ENCODE data around the gene ESYT3. TPM values are rescaled to one million over a fixed set of nuclear protein-coding genes. Genes with fewer than 3 reads are reported as not detected.
"Not testable (repeated sequence)": the region's sequence is repeated elsewhere in the genome, so short reads cannot be mapped to it uniquely, and the experiment has no call there.

ESYT3 gene
- polyA plus RNA-seq, 2 donors, result 0.56 to 0.63 TPM

DNA sequence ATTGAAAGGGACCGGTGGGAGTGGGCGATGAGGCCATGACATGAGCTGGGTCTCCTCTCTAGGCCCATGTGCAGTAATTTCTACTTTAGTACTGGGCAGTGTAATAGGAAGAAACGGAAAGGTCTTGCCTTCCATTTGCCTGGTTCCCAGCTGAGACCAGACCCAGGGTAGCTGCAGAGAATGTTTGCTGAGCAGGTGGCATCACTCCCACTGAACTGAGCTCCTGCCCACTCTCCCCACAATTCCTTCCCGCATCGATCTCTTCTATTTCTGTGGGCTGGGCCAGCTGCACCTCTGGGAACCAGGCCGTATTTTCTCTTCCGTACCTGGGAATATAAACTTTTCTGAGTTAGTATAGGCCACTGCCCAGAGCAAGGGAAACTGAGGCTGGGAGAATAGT is 15.8 kb downstream of the ESYT3 start:
- WGBS, 2 donors, result 80 to 92% methylated on average over 7 of the region's 7 CpGs

DNA sequence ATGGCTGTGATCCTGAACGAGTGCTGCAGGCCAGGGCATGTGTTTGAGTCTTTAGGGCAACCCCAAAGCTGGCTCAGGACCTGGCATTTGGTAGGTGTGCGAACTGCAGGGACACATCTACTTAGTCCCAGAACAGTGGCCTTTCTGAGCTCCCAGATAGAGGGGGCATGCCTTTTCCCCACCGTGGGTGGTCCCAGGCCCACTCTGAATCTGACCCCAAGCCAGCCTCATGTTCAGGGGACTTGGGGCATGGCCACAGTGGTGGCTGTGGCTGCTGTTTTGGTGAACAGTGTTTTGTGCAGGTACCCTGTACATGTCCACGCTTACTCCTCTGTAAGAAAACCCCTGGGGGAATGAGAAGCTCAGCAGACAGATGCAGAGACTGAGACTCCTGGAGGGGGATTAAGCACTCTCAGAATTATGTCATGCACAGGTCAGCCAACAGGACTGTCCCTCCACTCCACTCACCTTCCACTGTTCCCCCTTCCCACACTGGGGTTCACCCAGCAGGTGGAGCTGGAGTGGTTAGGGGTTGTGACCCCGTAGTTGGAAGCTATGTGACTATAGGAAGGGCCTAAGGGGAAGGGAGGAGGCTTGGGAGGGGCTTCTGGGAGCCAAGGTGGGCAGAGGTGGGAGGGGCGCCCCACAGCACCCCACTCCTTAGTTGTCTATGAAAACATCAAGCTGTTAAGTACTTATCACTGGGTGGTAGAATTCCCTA is 16.4 kb downstream of the ESYT3 start:
- Histone ChIP-seq H3K36me3 (ENCODE audit: control insufficient read depth in 2 of 2, insufficient read depth in 2 of 2, low read length in 1 of 2) (no peaks in the 10 kb centered on the region), H3K9me3 (ENCODE audit: control insufficient read depth in 2 of 2, insufficient read depth in 1 of 2, low read depth in 1 of 2, low read length in 1 of 2) (no peaks in the 10 kb centered on the region), H3K27ac (ENCODE audit: low read depth in 2 of 2, low read length in 1 of 2) (no peak overlapping the region), H3K4me1 (ENCODE audit: control insufficient read depth in 2 of 2, insufficient read depth in 2 of 2, low read length in 1 of 2) (peaks cover 0 to 2% of the 10 kb centered on the region in 2 donors), H3K4me3 (ENCODE audit: low read depth in 1 of 2, low read length in 2 of 2) (no peak overlapping the region), H3K27me3 (ENCODE audit: control insufficient read depth in 1 of 2, insufficient read depth in 2 of 2, low read length in 2 of 2) (no peaks in the 10 kb centered on the region)
- WGBS, 2 donors, result 65 to 69% methylated on average over 6 of the region's 6 CpGs

More for the DNA sequence above, 15.8 kb downstream of the ESYT3 start:
- no peak overlapping the region for H3K4me3 ChIP-seq (ENCODE audit: low read depth in 1 of 2, low read length in 2 of 2)
- no peaks in the 10 kb centered on the region for H3K36me3 ChIP-seq (ENCODE audit: control insufficient read depth in 2 of 2, insufficient read depth in 2 of 2, low read length in 1 of 2)
- H3K4me1 ChIP-seq (ENCODE audit: control insufficient read depth in 2 of 2, insufficient read depth in 2 of 2, low read length in 1 of 2), result no peaks in the 10 kb centered on the region
- no peaks in the 10 kb centered on the region for H3K27me3 ChIP-seq (ENCODE audit: control insufficient read depth in 1 of 2, insufficient read depth in 2 of 2, low read length in 2 of 2)
- no peak overlapping the region for H3K27ac ChIP-seq (ENCODE audit: low read depth in 2 of 2, low read length in 1 of 2)
- no peaks in the 10 kb centered on the region for H3K9me3 ChIP-seq (ENCODE audit: control insufficient read depth in 2 of 2, insufficient read depth in 1 of 2, low read depth in 1 of 2, low read length in 1 of 2)

DNA sequence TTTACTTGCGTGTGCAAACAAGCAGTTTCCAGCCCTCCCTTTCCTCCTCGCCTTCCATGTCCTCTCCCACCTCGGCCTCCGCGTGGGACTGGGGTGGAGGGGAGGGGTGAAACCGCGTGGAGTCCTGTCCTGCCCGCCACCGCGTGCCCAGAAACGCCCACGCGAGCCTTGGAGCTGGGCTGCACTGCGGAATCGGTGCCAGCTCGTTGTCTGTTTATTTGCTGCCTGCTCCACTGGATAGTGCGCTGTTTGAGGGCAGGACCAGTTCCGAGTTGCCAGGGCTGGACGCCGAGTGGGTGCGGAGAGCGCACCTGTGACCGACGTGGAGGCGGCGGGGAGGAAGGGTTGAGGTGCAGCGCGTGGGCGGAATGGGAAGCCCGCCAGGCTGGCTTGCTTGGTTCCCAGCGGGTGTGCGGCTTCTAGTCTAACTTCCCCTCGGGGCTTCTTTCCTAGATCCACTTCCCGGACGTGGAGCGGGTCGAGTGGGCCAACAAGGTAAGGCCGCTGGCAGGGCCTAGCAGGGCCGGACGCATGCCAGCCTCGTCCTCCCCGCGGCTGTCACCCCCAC is 17.3 kb downstream of the ESYT3 start:
- H3K4me3 ChIP-seq (ENCODE audit: low read depth in 1 of 2, low read length in 2 of 2), result no peak overlapping the region
- 88 to 90% methylated on average over 43 of the region's 43 CpGs for WGBS, 2 donors
- H3K4me1 ChIP-seq (ENCODE audit: control insufficient read depth in 2 of 2, insufficient read depth in 2 of 2, low read length in 1 of 2), result peaks cover 0 to 4% of the 10 kb centered on the region in 2 donors
- H3K27ac ChIP-seq (ENCODE audit: low read depth in 2 of 2, low read length in 1 of 2), result no peak overlapping the region
- no peaks in the 10 kb centered on the region for H3K27me3 ChIP-seq (ENCODE audit: control insufficient read depth in 1 of 2, insufficient read depth in 2 of 2, low read length in 2 of 2)
- no peaks in the 10 kb centered on the region for H3K9me3 ChIP-seq (ENCODE audit: control insufficient read depth in 2 of 2, insufficient read depth in 1 of 2, low read depth in 1 of 2, low read length in 1 of 2)
- H3K36me3 ChIP-seq (ENCODE audit: control insufficient read depth in 2 of 2, insufficient read depth in 2 of 2, low read length in 1 of 2), result no peaks in the 10 kb centered on the region

DNA sequence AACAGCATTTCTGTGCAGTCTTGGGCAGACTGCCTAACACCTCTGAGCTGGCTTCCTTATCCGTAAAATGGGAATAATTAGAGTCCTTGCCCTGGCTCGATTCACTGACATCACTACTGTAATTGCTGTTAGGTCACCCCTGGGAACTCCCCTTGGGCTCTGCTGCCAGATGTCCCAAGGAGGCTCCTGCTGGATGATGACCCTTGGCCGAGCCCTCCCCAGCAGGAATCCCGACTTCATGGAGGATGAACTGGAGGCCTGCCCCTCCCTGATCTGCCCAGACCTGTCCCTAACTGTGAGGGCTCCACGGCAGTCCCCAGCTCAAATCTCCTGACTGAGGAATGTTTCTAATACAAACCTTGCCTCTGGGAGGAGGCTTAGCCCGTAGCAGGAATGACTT is 18.0 kb downstream of the ESYT3 start:
- no peaks in the 10 kb centered on the region for H3K27me3 ChIP-seq (ENCODE audit: control insufficient read depth in 1 of 2, insufficient read depth in 2 of 2, low read length in 2 of 2)
- no peak overlapping the region for H3K4me3 ChIP-seq (ENCODE audit: low read depth in 1 of 2, low read length in 2 of 2)
- H3K4me1 ChIP-seq (ENCODE audit: control insufficient read depth in 2 of 2, insufficient read depth in 2 of 2, low read length in 1 of 2), result peaks cover 0 to 4% of the 10 kb centered on the region in 2 donors
- H3K9me3 ChIP-seq (ENCODE audit: control insufficient read depth in 2 of 2, insufficient read depth in 1 of 2, low read depth in 1 of 2, low read length in 1 of 2), result no peaks in the 10 kb centered on the region
- no peak overlapping the region for H3K27ac ChIP-seq (ENCODE audit: low read depth in 2 of 2, low read length in 1 of 2)
- WGBS, 2 donors, result 40 to 56% methylated on average over 6 of the region's 6 CpGs
- H3K36me3 ChIP-seq (ENCODE audit: control insufficient read depth in 2 of 2, insufficient read depth in 2 of 2, low read length in 1 of 2), result no peaks in the 10 kb centered on the region

DNA sequence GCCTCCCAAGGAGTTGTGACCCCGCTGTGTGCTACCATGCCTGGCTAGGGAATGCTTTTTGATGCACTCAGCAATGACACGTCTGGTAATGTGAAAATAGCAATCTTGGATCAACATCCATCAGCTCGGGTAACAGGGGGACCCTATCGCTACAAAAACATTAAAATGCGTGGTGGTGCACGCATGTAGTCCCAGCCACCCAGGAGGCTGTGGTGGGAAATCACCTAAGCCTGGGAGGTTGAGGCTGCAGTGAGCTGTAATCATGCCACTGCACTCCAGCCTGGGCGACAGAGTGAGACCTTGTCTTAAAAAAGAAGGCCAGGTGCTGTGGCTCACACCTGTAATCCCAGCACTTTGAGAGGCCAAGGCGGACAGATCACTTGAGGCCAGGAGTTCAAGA is 19.5 kb downstream of the ESYT3 start:
- 87 to 88% methylated on average over 8 of the region's 8 CpGs for WGBS, 2 donors
- H3K4me3 ChIP-seq (ENCODE audit: low read depth in 1 of 2, low read length in 2 of 2); H3K36me3 ChIP-seq (ENCODE audit: control insufficient read depth in 2 of 2, insufficient read depth in 2 of 2, low read length in 1 of 2); H3K9me3 ChIP-seq (ENCODE audit: control insufficient read depth in 2 of 2, insufficient read depth in 1 of 2, low read depth in 1 of 2, low read length in 1 of 2); H3K27ac ChIP-seq (ENCODE audit: low read depth in 2 of 2, low read length in 1 of 2); H3K4me1 ChIP-seq (ENCODE audit: control insufficient read depth in 2 of 2, insufficient read depth in 2 of 2, low read length in 1 of 2); H3K27me3 ChIP-seq (ENCODE audit: control insufficient read depth in 1 of 2, insufficient read depth in 2 of 2, low read length in 2 of 2): not testable (repeated sequence)

DNA sequence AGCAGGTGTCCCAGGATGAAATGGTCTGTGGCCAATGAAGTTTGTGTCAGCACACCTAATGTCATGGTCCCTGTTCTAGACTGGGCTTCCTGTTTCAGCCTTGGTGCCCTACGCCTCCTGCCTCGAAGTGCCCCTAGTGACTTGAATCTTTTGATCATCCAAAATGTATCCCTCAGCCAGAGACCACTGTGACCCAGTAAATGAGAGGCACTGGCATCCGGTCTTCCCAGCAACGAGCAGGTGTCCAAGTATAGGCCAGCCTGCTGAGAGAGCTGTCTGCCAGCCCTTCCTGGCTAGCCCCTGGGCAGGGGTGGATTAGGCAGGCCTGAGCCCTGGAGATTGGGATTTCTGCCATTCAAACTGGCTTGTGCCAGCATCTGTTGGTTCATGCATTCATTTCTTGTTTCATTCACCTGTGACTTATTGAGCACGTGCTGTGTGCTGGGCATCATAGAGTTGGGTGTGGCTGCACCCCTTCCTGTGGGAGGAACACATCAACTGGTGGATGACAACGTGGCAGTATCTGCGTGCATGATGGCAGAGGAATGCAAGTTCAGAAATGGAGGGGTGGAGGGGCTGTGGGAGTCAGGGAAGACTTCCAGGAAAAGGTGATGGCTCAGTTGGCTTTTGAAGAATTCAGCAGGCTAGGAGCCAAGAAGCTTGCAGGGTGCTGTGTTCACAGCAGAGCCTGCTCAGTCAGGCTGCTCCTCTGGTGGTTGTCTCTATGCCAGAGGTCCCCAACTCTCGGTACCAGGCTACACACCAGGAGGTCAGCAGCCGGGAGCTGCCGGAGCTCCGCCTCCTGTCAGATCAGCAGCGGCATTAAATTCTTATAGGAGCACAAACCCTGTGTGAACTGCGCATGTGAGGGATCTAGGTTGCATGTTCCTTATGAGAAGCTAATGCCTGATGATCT is 21.6 kb downstream of the ESYT3 start:
- WGBS, 2 donors, result 64 to 72% methylated on average over 13 of the region's 13 CpGs
- no peak overlapping the region for H3K4me3 ChIP-seq (ENCODE audit: low read depth in 1 of 2, low read length in 2 of 2)
- H3K27me3 ChIP-seq (ENCODE audit: control insufficient read depth in 1 of 2, insufficient read depth in 2 of 2, low read length in 2 of 2), result no peaks in the 10 kb centered on the region
- H3K9me3 ChIP-seq (ENCODE audit: control insufficient read depth in 2 of 2, insufficient read depth in 1 of 2, low read depth in 1 of 2, low read length in 1 of 2), result peaks cover 0 to 2% of the 10 kb centered on the region in 2 donors
- no peaks in the 10 kb centered on the region for H3K36me3 ChIP-seq (ENCODE audit: control insufficient read depth in 2 of 2, insufficient read depth in 2 of 2, low read length in 1 of 2)
- peaks cover 0 to 4% of the 10 kb centered on the region in 2 donors for H3K4me1 ChIP-seq (ENCODE audit: control insufficient read depth in 2 of 2, insufficient read depth in 2 of 2, low read length in 1 of 2)
- H3K27ac ChIP-seq (ENCODE audit: low read depth in 2 of 2, low read length in 1 of 2), result no peak overlapping the region

DNA sequence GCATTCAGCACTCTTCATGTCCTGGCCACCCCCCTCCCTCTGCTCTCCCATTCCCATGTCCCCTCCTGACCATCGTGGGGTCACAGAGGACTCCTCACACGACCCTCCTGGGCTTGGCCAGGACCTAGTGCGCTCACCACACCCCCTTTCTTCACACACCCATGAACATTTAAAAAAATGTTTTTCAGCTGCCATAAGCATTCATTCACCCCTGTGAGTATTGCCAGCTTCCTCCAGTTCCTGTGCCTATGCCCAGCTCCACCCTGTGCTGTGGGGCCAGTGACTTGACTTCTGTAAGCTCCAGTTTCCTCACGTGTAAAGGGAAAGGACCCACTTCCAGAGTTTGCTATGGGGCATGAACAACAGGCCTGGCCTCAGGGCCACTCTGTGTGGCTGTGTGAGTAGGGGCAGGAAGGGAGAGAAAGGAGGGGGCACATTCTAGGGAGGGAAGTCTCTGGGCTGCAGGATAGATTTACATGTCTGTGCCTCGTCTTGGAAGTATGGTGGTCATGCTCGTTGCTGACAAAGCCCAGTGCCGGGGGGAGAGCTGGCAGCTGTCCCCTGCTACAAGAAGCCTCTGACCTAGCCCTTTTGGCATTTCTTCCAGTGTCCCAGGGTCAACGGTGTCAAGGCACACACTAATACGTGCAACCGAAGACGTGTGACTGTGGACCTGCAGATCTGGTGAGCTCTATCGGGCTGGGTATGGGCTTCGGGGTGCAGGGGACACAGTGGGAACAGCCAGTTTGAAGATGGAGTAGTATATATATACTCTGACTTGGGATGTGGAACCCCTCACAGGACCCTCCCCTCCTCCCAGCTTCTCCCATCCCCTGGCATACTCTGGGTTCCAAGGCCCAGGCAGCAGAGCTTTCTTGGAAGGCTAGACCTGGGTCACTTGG is 22.8 kb downstream of the ESYT3 start:
- WGBS, 2 donors, result 80 to 83% methylated on average over 13 of the region's 13 CpGs
- H3K36me3 ChIP-seq (ENCODE audit: control insufficient read depth in 2 of 2, insufficient read depth in 2 of 2, low read length in 1 of 2), result no peaks in the 10 kb centered on the region

DNA sequence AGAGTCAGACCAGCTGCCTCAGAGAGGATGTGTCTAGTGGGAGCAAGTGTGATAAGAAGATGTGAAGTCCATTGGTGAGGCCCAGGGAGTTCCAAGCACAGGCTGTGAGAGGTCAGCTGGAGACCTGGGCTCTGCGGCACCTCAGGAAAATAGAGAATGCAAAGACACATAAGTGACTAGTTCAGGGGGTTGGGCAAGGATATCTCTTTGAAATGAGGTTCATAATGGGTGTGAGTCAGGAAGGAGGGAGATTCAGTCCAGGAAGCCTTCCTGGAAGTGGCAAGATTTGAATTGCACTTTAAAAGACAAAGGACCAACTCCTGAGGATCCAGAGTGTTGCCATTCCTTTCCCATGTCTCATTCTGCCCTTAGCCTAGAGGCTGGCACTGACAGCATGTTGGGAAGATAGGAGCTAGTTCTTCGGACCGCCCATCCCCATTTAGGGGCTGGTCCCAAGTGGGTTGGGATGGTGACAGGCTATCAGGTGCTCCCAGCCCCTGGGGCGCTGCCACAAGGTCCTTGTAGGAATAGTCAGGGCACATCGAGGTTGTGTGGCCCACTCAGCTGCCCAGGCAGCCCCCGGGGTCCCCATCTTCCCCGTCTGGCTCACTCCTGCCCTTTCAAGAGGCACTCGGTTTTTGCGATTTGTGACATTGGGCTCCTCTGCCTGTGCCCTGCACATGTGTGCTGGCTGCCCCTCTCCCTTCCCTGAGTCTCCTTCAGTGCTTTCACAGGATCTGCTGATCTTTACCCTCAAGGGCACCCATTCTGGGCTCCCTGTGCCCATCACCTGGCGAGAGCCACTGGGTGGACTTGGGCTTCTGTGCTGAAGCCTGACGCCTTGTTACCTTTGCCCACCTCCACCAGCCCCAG is 23.7 kb downstream of the ESYT3 start:
- H3K27me3 ChIP-seq (ENCODE audit: control insufficient read depth in 1 of 2, insufficient read depth in 2 of 2, low read length in 2 of 2), result no peaks in the 10 kb centered on the region
- peaks cover 0 to 4% of the 10 kb centered on the region in 2 donors for H3K4me1 ChIP-seq (ENCODE audit: control insufficient read depth in 2 of 2, insufficient read depth in 2 of 2, low read length in 1 of 2)
- no peak overlapping the region for H3K27ac ChIP-seq (ENCODE audit: low read depth in 2 of 2, low read length in 1 of 2)
- no peak overlapping the region for H3K4me3 ChIP-seq (ENCODE audit: low read depth in 1 of 2, low read length in 2 of 2)
- peaks cover 0 to 2% of the 10 kb centered on the region in 2 donors for H3K9me3 ChIP-seq (ENCODE audit: control insufficient read depth in 2 of 2, insufficient read depth in 1 of 2, low read depth in 1 of 2, low read length in 1 of 2)
- WGBS, 2 donors, result 89% methylated on average over 11 of the region's 11 CpGs
- no peaks in the 10 kb centered on the region for H3K36me3 ChIP-seq (ENCODE audit: control insufficient read depth in 2 of 2, insufficient read depth in 2 of 2, low read length in 1 of 2)

More for the DNA sequence above, 22.8 kb downstream of the ESYT3 start:
- H3K9me3 ChIP-seq (ENCODE audit: control insufficient read depth in 2 of 2, insufficient read depth in 1 of 2, low read depth in 1 of 2, low read length in 1 of 2), result peaks cover 0 to 2% of the 10 kb centered on the region in 2 donors
- no peaks in the 10 kb centered on the region for H3K27me3 ChIP-seq (ENCODE audit: control insufficient read depth in 1 of 2, insufficient read depth in 2 of 2, low read length in 2 of 2)
- H3K4me3 ChIP-seq (ENCODE audit: low read depth in 1 of 2, low read length in 2 of 2), result no peak overlapping the region
- no peak overlapping the region for H3K27ac ChIP-seq (ENCODE audit: low read depth in 2 of 2, low read length in 1 of 2)
- H3K4me1 ChIP-seq (ENCODE audit: control insufficient read depth in 2 of 2, insufficient read depth in 2 of 2, low read length in 1 of 2), result peaks cover 0 to 4% of the 10 kb centered on the region in 2 donors
